Activated naive CD8-positive, alpha-beta T cell treated with anti-CD3 and anti-CD28 coated beads for 36 hours (primary cell): Measurements from ENCODE around the gene ADIPOR2. TPM values are rescaled to one million over a fixed set of nuclear protein-coding genes. Genes with fewer than 3 reads are reported as not detected.
A peak's percentile ranks its signal among the peaks of the same experiment; 100 is the strongest.

Source experiments
- DNase-seq: peaks from one replicate; pipeline ENCODE4 v3.0.0; 2021
- H3K27ac Mint-ChIP-seq: one replicate; pipeline ENCODE4 v1.8.0; 2022; ENCODE audit warnings: mild to moderate bottlenecking, moderate library complexity, mixed read lengths
- H3K27me3 Mint-ChIP-seq: one replicate; pipeline ENCODE4 v1.8.0; 2022; ENCODE audit warnings: mild to moderate bottlenecking, mixed read lengths
- H3K36me3 Mint-ChIP-seq: one replicate; pipeline ENCODE4 v1.8.0; 2021; ENCODE audit warnings: mild to moderate bottlenecking, mixed read lengths
- H3K4me1 Mint-ChIP-seq: one replicate; pipeline ENCODE4 v1.8.0; 2021; ENCODE audit warnings: mixed read lengths
- H3K4me3 Mint-ChIP-seq: one replicate; pipeline ENCODE4 v1.8.0; 2022; ENCODE audit warnings: mild to moderate bottlenecking, moderate library complexity, mixed read lengths
- H3K9me3 Mint-ChIP-seq: one replicate; pipeline ENCODE4 v1.8.0; 2022; ENCODE audit warnings: mixed read lengths
- total RNA-seq, 2 experiments: library from RNA; stranded (reverse); gene quantifications; one replicate each; pipeline ENCODE4 v1.2.3, GENCODE V29; 2021

The ADIPOR2 gene
- total RNA-seq, 2 experiments from 2014 or later: 59.8 to 62.9 TPM

GRCh38 chr12:1787714-1788113 is 96.8 kb downstream of the ADIPOR2 start:
- no peak overlapping the region for H3K27ac Mint-ChIP-seq
- H3K27me3 Mint-ChIP-seq: no peaks in the 10 kb centered on the region
- no peak for DNase-seq
- peaks cover 20% of the 10 kb centered on the region for H3K4me1 Mint-ChIP-seq
- peaks cover 10% of the 10 kb centered on the region for H3K36me3 Mint-ChIP-seq
- no peak overlapping the region for H3K4me3 Mint-ChIP-seq
- H3K9me3 Mint-ChIP-seq: no peaks in the 10 kb centered on the region

DNA sequence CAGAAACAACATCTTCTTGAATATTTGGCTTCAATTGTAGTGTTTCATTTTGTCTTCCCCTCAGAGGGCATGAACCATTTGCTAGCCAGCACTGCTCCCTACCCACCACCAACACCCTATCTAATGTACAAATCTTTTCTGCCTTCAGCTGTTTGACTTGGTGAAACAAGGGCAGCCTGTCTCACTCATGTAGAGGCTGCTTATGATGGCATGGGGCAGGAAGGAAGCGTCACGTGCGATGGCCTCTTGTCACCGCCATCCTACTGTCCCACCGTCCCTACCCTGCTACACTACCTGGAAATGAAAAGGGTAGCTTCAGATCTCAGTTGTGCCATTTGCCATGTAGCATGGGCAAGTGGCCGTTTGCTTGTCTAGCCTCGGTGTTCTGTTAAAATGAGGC is 99.6 kb downstream of the ADIPOR2 start:
- Mint-ChIP-seq H3K36me3 (peaks cover 2% of the 10 kb centered on the region), H3K4me3 (no peak overlapping the region), H3K27ac (no peak overlapping the region), H3K27me3 (no peaks in the 10 kb centered on the region), H3K4me1 (peaks cover 20% of the 10 kb centered on the region), H3K9me3 (no peaks in the 10 kb centered on the region)
- DNase-seq: no peak

- Mint-ChIP-seq H3K27ac (peak overlapping the region; percentile 72), H3K4me3 (no peak overlapping the region), H3K9me3 (no peaks in the 10 kb centered on the region), H3K4me1 (peaks cover 25% of the 10 kb centered on the region), H3K36me3 (peaks cover 2% of the 10 kb centered on the region), H3K27me3 (no peaks in the 10 kb centered on the region)
- peak; percentile 54 for DNase-seq
Observed at GRCh38 chr12:1791104-1791841, 100.4 kb downstream of the ADIPOR2 start.

DNA sequence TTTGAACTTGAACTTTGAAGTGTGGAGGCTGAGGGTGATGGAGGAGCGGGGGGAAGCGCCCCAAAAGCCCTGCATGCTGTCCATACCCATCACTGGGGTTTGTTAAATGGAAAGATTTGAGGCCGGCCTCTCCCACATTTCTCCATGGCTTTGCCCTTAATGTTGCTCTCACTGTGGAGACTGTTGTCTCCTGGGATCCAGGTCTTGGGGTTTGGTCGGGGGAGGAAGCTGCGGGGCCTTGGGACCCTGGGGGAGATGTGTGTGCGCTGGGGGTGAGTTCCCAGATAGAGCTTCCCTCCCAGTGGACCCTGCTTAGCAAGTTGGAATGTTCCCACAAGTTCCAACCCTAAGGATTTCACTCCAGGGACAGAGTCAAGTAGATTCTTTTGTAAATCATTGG is 101.5 kb downstream of the ADIPOR2 start:
- Mint-ChIP-seq H3K4me1 (peaks cover 25% of the 10 kb centered on the region), H3K36me3 (peaks cover 2% of the 10 kb centered on the region), H3K4me3 (no peak overlapping the region), H3K9me3 (no peaks in the 10 kb centered on the region), H3K27me3 (no peaks in the 10 kb centered on the region), H3K27ac (no peak overlapping the region)
- no peak for DNase-seq

GRCh38 chr12:1793426-1794210 is 102.7 kb downstream of the ADIPOR2 start:
- peaks cover 2% of the 10 kb centered on the region for H3K36me3 Mint-ChIP-seq
- DNase-seq: no peak
- no peaks in the 10 kb centered on the region for H3K9me3 Mint-ChIP-seq
- H3K27ac Mint-ChIP-seq: no peak overlapping the region
- peaks cover 25% of the 10 kb centered on the region for H3K4me1 Mint-ChIP-seq
- H3K27me3 Mint-ChIP-seq: no peaks in the 10 kb centered on the region
- H3K4me3 Mint-ChIP-seq: no peak overlapping the region

GRCh38 chr12:1794440-1795090 is 103.7 kb downstream of the ADIPOR2 start:
- H3K4me1 Mint-ChIP-seq: peaks cover 25% of the 10 kb centered on the region
- no peaks in the 10 kb centered on the region for H3K9me3 Mint-ChIP-seq
- no peak for DNase-seq
- no peak overlapping the region for H3K27ac Mint-ChIP-seq
- no peaks in the 10 kb centered on the region for H3K27me3 Mint-ChIP-seq
- H3K36me3 Mint-ChIP-seq: peaks cover 2% of the 10 kb centered on the region
- no peak overlapping the region for H3K4me3 Mint-ChIP-seq

GRCh38 chr12:1795221-1795784 is 104.4 kb downstream of the ADIPOR2 start:
- Mint-ChIP-seq H3K27me3 (no peaks in the 10 kb centered on the region), H3K36me3 (peaks cover 2% of the 10 kb centered on the region), H3K27ac (peak overlapping the region; percentile 70), H3K4me3 (peak overlapping the region; percentile 74), H3K9me3 (no peaks in the 10 kb centered on the region), H3K4me1 (peaks cover 25% of the 10 kb centered on the region)
- DNase-seq: no peak

- Mint-ChIP-seq H3K4me3 (peak overlapping the region; percentile 89), H3K27ac (peak overlapping the region; percentile 88), H3K27me3 (no peaks in the 10 kb centered on the region), H3K9me3 (no peaks in the 10 kb centered on the region), H3K36me3 (peaks cover 2% of the 10 kb centered on the region), H3K4me1 (peaks cover 19% of the 10 kb centered on the region)
- peak; percentile 97 for DNase-seq
Observed at GRCh38 chr12:1795785-1796514, 105.1 kb downstream of the ADIPOR2 start.

DNA sequence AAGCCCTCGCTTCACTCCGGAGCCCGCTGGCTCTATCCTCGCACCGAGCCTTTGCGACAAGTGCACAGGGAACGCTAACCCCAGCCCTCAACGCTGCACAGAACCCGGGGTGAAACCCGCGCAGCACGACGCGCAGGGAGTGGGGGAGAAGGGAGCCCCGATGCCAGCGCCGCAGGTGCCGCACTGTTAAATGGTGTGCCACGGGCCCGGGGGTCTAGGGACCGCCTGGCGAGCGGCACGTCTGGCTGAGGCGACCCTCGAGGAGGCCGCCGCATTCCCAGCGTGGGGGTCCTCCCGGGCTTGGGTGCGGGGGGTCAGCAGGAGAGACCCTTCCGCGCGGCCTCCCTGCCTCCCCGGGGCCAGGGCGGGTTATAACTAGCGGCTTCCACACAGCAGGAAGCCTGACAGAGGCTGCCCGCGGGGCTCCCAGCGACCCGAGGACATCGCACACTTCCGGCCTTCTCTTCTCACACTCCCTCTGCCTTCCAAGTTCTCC is 105.7 kb downstream of the ADIPOR2 start:
- DNase-seq: peak; percentile 53
- H3K4me3 Mint-ChIP-seq: peak overlapping the region; percentile 89
- peaks cover 13% of the 10 kb centered on the region for H3K4me1 Mint-ChIP-seq
- H3K9me3 Mint-ChIP-seq: no peaks in the 10 kb centered on the region
- peak overlapping the region; percentile 88 for H3K27ac Mint-ChIP-seq
- peaks cover 2% of the 10 kb centered on the region for H3K36me3 Mint-ChIP-seq
- no peaks in the 10 kb centered on the region for H3K27me3 Mint-ChIP-seq

- Mint-ChIP-seq H3K9me3 (no peaks in the 10 kb centered on the region), H3K36me3 (no peaks in the 10 kb centered on the region), H3K4me1 (peaks cover 6% of the 10 kb centered on the region), H3K4me3 (peak overlapping the region; percentile 89), H3K27ac (peak overlapping the region; percentile 86), H3K27me3 (no peaks in the 10 kb centered on the region)
- DNase-seq: peak; percentile 64
Observed at GRCh38 chr12:1797011-1797901, 106.4 kb downstream of the ADIPOR2 start.

GRCh38 chr12:1797991-1798640 is 107.2 kb downstream of the ADIPOR2 start:
- H3K36me3 Mint-ChIP-seq: no peaks in the 10 kb centered on the region
- DNase-seq: no peak
- H3K9me3 Mint-ChIP-seq: no peaks in the 10 kb centered on the region
- H3K27ac Mint-ChIP-seq: no peak overlapping the region
- H3K4me1 Mint-ChIP-seq: peaks cover 5% of the 10 kb centered on the region
- H3K4me3 Mint-ChIP-seq: no peak overlapping the region
- no peaks in the 10 kb centered on the region for H3K27me3 Mint-ChIP-seq

- Mint-ChIP-seq H3K4me3 (no peak overlapping the region), H3K36me3 (no peaks in the 10 kb centered on the region), H3K4me1 (peaks cover 5% of the 10 kb centered on the region), H3K27ac (no peak overlapping the region), H3K27me3 (no peaks in the 10 kb centered on the region), H3K9me3 (no peaks in the 10 kb centered on the region)
- DNase-seq: no peak
Observed at GRCh38 chr12:1798641-1799020, 107.8 kb downstream of the ADIPOR2 start.
